ENCODE measurements around the gene UNC93B1. TPM values are rescaled to one million over a fixed set of nuclear protein-coding genes. Genes with fewer than 3 reads are reported as not detected.

UNC93B1 gene
- total RNA-seq, 1 donor from 2014 or later, result 15.5 TPM

DNA sequence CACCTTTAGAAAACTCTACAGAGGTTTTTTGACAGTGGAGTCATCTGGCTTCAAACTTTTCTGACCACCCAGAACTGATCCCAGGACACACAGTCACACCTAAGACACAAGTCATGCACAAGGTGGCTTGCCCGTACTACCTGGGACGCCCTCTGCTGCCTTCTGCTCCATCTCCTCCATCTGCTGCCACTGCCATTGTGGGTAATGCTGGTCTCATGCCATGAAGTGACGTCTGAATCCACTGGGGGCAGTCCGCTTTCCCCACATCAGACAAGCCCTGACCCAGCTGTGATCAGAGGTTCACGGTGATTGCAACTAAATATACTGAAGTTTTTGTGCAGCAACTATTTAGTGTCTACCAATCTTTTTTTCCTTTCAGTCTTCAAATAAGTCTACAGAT, 21.1 kb upstream of the UNC93B1 start:
- no peak for DNase-seq (ENCODE audit: low read depth in 2 of 2)

DNA sequence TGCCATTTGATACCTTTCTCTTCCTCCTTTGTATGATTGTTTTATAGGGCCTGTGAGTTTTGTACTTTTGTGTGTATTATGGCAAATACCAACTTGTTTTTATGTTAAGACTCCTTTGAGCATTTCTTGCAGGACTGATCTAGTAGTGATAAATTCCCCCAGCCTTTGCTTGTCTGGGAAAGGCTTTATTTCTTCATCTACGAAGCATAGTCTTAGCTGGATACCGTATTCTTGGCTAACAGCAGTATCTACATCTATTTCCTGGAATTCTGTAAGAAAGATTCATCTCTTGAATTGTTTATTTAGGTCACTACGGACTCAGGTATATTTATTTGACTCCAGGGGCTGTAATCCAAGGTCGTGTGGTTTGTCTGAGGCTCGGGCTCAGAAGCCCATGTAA, 20.6 kb upstream of the UNC93B1 start:
- DNase-seq (ENCODE audit: low read depth in 2 of 2), result no peak

DNA sequence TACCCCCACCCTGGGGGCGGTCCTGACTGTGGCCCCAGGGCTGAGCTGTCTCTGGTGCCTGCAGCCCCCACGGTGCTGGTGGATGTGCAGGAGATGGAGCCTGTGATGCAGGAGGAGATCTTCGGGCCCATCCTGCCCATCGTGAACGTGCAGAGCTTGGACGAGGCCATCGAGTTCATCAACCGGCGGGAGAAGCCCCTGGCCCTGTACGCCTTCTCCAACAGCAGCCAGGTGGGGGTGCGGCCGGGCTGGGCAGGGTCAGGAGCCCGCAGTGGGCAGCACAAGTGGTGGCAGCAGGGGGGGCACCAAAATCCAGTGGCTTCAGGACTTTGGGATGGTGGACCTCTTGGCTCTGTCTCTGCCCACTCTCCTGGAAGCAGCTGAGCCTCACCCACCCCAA, 18.6 kb upstream of the UNC93B1 start:
- DNase-seq (ENCODE audit: low read depth in 2 of 2), result no peak

- DNase-seq (ENCODE audit: low read depth in 2 of 2), result no peak
Measured at GRCh38 chr11:68021167-68021787, 17.4 kb upstream of the UNC93B1 start.

- DNase-seq (ENCODE audit: low read depth in 2 of 2), result peak in 1 of 2 donors; percentile 42
Measured at GRCh38 chr11:68020575-68020974, 16.7 kb upstream of the UNC93B1 start.

- DNase-seq (ENCODE audit: low read depth in 2 of 2), result no peak
Measured at GRCh38 chr11:68019486-68019885, 15.6 kb upstream of the UNC93B1 start.

DNA sequence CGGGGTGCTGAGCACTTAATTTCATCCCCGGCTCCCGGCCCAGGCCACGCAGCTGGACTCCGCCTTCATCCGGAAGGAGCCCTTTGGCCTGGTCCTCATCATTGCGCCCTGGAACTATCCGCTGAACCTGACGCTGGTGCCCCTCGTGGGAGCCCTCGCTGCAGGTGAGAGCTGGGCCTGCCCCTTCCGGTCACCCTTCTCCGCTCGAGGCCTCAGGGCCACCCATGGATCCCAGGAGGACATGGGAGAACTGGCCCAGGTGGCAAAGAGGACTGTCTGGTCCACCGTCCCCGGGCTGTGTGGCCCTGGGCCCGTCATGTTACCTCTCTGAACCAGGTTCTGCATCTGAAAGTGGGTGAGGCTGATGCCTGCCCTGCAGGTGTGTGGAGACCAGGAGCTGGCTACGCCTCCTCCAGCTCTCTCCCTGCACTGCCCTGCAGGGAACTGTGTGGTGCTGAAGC, 14.9 kb upstream of the UNC93B1 start:
- no peak for DNase-seq (ENCODE audit: low read depth in 2 of 2)

- DNase-seq (ENCODE audit: low read depth in 2 of 2), result no peak
Measured at GRCh38 chr11:68017980-68018729, 14.3 kb upstream of the UNC93B1 start.

DNA sequence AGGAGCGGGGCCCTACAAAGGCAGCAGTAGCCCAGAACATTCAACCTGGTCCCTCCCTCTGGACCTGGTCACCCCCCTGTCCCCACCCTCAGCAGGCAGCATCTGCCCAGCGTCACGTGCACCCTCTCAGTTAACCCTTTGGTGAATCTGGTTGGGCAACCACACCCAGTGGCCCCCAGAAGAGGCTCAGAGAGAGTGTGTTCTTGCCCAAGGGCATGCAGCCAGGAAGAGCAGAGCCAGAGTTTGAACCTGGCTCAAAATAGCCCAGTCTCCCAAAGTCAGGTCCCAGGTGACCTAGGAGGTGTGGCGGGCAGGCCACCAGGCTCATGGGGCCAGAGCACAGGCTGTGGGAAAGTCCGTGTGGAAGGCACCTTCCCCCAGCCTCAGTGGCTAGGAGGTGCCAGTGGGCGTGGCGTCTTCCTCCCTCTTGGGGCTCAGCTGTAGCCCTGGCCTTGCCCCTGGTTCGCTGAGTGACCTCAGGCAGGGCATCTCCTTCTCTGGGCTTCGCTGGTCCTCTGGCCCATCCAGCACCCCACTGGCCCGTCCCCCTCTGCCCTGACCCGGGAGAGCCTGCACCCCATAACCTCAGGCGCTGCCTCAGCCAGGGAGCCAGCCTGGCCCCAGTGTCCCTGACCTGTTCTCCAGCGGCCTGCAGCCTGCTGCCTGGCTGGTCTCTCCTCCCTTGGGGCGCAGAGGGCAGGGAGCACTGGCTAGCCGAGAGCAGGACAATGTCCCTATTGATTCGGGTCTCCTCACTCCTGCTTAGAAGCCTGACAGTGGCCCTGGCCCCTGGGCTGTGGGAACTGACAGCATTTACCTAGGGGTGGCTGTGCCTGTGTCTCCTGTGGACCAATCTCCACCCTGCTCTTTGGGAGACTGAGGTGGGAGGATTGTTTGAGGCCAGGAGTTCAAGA, 13.3 kb upstream of the UNC93B1 start:
- no peak for DNase-seq (ENCODE audit: low read depth in 2 of 2)

DNA sequence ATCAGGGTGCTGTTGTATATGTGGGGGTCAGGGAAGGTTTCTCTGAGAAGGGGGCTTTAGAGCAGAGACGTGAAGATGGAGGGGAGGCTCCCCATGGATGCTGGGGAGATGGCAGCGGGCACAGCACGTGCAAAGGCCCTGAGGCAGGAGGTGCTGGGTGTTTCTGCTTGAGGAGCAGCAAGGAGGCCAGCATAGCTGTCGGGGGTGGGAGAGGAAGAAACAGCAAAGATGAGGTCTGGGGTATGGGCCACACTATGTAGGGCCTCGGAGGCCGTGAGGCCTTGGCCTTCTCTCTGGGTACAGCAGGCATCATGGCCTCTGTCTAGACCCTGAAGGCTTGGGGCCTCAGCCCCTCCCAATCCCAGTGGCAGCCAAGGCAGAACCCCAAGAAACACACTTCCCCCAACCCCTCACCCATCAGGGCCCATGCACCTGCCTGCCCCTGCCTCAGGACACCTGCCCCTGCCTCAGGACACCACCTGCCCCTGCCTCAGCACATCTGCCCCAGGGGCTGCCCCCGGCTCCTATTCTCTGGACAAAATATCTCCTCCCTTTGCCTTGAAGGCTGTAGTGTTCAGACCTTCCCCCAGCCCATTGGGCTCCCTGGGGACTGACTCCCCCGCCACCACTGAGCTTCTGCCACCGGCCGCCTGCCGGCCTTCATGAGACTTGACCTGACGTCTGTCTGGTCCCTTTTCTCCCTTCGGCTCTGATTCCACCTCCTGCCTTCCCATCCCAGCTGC, 12.4 kb upstream of the UNC93B1 start:
- DNase-seq (ENCODE audit: low read depth in 2 of 2), result no peak

- DNase-seq (ENCODE audit: low read depth in 2 of 2), result no peak
Measured at GRCh38 chr11:68015467-68015866, 11.6 kb upstream of the UNC93B1 start.

GRCh38 chr11:68014947-68015447, 11.1 kb upstream of the UNC93B1 start:
- no peak for DNase-seq (ENCODE audit: low read depth in 2 of 2)

DNA sequence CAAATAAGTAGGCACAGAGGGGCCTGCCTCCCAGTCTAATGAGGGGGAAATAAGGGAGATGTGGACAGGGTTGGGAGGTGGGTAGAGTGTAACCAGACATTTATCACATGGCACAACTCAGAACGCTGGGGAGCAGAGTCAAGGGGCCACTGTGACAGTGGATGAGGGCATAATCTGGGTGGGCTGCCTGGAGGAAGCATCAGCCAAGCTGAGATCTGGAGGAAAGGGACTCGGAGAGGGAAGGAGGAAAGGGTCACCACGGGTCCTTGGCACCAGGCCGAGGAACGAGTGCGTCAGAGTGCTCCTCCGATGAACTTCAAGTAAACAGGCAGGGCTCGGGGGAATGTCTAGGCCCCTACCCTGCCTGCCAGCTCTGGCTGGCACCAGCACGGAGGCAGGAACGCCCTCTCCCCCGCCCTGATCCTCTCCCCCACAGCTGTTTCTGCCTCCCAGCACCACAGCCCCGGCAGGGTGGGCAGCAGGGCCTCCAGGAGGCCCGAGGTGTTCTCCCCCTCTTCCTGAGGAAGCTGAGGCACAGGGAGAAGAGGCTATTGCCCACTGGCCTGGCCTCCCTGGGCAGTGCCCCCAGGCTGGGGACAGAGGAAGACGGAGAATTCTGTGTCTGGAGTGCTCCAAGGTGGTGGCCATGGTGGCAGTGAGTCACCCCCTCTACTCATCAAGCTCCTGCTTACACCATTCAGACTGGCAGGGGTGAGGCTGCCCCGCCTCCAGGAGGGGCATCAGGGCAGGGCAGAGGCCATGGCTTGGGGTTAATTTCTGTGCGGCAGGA, 10.5 kb upstream of the UNC93B1 start:
- peak in 1 of 2 donors; percentile 66 for DNase-seq (ENCODE audit: low read depth in 2 of 2)

- DNase-seq (ENCODE audit: low read depth in 2 of 2), result no peak
Measured at GRCh38 chr11:68013611-68014156, 9.8 kb upstream of the UNC93B1 start.

DNA sequence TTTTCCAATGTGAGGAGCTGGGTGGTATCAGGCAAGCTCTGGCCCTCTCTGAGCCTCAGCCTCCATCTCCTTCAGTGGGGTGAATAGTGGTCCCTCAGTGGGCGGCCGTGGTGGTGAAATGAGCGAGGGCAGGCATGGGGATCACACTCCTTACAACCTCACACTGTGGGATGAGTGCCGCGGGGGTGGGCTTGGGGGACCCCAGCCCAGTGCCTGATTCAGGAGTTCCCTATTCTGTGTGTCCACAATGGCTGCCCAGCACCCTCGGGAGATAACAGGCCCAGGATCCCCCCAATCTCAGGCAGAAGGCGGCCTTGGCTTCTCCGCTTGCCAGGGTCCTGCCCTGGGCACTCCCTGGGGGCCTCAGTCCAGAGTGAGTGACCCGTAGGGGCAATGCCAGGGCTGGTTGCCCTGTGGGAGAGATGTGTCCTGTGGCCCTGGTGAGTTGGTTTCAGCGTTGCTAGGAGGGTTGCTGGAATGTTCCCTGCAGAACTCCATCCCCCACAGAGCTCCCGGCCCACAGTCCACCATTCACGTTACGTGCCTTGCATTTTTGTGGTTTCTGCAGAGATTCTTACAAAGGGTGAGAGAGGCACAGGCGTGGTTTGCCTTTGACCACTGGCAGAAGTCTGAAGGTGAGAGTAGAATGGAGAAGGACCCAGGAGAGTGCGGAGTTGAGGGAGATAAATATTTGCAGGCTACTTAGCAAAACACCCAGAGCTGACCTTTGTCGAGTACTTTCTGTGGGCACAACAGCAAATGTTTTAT, 9.1 kb upstream of the UNC93B1 start:
- no peak for DNase-seq (ENCODE audit: low read depth in 2 of 2)

DNA sequence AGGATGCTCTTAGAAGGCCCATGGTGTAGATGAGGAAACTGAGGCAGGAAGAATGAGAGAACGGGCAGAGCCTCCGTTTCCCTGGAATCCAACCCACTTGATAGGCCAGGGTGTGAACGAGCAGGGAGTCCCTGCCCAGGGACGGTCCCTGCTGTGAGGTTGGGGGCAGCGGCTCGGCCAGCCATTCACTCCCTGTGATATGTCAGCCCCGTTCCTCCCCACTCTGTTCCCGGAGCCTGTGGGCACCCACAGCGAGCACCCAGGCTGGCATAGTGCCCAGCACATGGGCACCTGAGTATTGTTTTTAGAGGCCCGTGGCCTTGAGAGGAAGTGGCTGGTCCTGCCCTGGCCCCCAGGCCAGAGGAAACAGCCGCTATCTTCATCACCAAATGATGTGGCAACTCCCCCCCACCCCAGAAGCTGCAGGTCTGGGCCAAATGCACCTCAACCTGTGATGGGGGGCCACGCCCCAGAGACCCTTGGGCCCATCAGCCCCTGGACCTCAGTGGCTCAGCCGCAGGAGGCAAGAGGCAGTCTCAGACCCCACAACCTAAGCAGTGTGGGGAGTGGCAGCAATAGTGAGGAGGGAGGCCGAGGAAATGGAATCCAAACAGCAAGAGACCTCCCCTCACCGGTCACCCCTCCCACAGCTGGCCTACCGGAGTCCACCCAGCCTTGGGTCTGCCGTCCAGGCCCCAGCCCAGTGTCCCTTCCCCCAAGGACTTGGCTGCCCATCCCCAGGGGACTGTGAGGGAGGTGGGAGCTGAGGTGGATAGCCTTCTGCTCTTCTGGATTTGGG, 8.3 kb upstream of the UNC93B1 start:
- DNase-seq (ENCODE audit: low read depth in 2 of 2), result no peak

- no peak for DNase-seq (ENCODE audit: low read depth in 2 of 2)
Measured at GRCh38 chr11:68011051-68011943, 7.4 kb upstream of the UNC93B1 start.

Data from dermis microvascular lymphatic vessel endothelial cell (primary cell).